CMK (cell line): ENCODE data around the gene SDR42E1.
"Not testable (repeated sequence)": the region's sequence is repeated elsewhere in the genome, so short reads cannot be mapped to it uniquely, and the experiment has no call there.

ENCODE experiments used
- DNase-seq: peaks from one replicate; pipeline ENCODE4 v3.0.0-alpha.2; 2010; ENCODE audit warnings: low read depth

Gene SDR42E1

DNA sequence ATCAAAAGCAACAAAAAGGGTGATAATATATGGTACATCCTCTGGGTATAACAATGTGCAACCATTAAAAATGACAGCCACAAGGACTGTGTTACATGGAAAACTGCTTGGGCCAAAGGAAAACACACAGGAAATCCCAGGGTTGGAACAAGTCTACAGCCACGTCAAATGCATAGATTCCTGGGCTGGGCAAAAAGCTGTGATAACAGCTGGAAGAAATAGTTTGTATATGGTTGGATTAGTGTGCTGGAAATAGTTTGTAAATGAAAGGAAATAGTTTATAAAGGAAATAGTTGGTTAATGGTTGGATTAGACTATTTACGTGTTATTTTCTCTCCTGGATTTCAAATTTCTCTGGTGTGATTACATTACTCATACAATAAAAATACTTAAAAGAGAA is 26.4 kb upstream of the SDR42E1 start:
- no peak for DNase-seq

DNA sequence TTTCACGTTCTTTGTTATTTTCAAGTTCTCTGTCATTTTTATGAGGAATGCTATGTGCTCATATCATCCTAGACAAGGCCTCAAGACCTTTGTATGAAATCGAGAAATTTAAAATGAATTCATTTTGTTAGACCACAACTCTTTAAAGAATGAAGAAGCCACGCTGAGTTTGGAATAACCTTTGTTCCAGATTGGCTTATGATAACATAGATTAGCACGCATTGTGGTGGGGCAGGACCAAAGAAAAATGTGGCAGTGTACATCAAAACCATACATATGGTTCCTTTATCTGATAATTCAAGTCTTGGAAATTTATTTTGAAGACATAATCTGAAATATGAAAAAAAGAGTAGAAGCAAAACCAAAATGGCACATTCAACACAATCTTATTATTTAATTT is 26.0 kb upstream of the SDR42E1 start:
- no peak for DNase-seq

DNA sequence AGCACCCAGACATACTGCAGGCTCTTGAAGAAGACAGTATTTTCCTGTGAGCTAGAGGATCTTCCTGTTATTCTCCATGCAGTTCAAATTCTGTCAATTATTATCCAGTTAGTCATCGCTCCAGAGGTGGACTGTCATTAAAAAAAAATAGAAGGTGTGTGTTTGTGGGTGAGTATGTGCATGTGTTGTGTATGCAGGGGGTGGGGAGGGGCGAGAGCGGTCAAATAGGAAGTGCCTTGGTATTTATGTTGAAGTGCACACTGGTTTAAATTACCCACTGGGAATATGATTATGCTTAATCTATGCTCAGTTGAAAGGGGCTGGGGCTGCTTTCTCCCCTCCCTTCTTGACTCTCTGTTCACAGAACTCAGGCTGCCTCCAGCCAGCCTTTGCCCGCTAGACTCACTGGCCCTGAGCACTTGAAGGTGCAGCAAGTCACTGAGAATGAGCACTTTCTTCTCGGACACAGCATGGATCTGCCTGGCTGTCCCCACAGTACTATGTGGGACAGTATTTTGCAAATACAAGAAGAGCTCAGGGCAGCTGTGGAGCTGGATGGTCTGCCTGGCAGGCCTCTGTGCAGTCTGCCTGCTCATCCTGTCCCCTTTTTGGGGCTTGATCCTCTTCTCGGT is 23.8 kb upstream of the SDR42E1 start, which contains the start of gene HSD17B2:
TSS of gene HSD17B2 (plus strand) at position 273 of the 632 bp plus-strand sequence. CDS start at position 445, 172 bp downstream.
- DNase-seq = no peak

DNA sequence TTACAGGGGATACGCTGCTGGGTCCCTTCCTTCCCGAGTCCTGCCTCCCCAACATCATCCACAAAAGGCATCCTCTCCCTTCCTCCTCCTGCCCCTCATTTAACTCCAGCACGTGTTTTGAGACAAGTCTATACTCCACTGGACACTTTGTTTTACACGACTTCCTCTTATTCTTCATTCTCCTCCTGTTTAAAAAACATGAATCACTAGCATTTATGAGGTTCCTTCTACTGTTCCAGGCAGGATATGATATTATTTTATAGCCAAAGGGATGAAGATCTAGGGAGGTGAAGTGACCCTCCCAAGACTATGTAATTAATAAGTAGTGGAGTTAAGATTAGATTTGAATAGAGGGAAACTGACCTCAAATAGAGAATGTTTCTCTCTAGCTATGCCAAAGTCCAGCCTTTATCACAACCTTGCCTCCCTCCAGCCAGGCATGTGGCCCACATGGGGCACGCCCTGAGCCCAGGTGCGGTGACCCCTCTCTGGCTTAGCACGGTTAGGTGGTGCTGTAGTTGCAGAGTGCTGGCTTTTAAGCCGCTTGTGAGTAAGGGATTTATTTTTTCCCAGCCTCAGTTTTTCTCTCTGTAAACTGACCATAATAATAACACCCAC is 22.5 kb upstream of the SDR42E1 start:
- DNase-seq = no peak

DNA sequence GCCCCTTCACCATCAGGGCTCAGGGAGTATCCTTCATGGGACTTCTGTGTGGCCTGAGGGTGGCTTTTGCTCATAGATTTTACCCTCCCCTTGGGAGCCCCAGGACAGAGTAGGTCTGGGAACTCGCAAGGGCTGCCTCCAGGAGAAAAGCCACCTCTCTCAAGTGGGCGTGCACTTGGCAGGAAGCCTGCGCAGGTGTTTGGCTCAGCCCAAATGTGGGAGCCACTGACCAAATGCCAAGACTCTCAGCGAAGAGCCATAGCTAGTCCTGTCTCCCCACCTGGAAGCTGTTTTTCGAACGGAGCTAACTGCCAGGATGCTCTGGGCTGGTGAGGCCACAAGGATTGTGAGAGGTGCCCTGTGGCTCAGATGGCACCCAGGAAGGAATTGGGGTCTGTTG is 21.7 kb upstream of the SDR42E1 start:
- DNase-seq = no peak

DNA sequence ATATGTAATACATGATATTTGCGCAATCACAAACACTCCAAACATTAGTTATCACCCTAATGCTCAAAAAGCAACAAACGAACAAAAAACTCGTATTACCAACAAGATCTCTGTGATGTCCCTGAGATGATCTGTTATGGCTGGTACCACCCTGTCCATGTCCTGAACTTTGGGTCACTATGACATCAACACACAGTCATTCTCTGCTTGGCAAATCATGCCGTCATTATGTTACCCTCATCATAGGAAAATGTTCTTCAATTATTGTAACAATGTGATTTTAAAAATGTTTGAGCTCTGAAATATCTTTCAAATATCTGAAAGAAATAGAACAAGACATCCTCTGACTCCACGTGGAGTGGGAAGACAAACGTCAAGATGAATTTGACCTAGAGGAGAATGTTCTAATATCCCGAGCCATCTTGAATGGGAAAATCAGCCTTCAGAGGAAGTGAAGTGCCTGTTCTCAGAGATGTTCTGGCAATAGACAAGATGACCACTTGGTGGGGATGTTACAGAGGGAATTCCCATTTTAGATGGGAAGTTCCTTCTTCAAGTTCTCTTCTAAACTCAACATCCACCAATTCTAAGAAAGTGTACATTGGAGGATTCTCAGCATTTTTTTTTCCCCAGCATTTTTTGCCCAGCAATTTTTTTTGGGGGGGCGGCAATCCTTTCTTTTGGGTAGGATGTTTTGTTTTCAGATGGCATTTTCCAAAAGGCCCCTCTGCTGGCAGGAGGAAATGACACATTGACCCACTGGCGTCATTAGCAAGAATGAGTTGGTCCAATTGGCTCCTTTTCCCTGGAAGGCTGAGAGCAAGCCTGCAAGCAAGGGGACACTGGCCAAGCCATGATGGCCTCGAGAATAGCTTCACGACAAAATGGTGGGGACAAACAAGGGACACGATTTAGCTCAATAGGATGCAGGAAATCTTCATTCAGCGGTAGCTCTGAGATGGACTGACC is 20.1 kb upstream of the SDR42E1 start:
- DNase-seq = no peak

DNA sequence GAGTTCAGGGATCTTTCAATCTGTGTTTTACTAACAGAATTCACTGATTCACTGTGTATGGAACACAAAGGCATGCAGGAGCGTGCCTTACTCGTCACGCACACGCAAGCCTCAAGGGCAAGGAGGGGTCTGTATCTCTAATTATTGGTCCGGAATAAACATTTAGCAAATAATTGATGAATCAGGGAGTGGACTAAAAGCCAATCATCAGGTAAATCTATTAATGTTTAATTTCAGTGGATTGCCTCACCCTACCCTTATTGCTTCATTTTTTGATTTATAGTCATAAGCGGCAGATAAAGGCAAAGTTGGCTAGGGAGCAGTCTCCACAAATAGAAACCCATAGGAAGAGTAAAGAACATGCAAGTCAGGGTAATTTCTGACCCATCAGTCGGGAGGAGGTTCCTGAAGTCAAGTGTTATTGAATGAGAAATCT is 16.4 kb upstream of the SDR42E1 start:
- DNase-seq = no peak

DNA sequence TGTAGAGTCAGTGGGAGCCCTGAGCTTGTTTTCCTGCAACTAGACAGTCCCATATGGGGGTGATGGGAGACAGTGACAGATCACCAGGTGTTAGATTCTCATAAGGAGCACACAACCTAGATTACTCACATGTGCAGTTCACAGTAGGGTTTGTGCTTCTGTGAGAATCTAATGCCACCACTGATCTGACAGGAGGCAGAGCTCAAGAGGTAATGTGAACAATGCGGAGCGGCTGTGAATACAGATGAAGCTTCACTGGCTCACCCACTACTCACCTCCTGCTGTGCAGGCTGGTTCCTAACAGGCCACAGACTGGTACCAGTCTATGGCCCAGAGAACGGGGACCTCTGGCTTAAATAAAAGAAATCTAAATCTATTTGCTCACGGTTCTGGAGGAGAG is 13.6 kb upstream of the SDR42E1 start:
- DNase-seq = no peak

DNA sequence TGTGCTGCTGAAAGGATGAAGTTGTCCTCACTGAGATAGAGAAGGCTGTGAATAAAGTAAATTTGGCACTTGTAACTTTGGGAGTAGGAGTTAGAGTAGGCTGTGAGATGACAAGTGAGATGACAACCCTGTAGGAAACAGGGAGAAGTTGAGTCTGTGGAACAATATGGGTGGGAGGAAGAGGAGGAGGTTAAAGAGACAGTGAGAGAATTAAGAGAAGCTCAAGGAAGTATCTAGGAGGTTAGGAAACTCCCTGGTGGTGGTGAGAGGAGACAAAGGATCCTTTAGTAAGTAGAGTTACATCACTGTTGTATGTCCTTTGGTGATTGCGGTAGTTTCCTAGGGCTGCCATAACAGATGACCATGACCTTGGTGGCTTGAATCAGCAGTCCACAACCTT is 13.0 kb upstream of the SDR42E1 start:
- DNase-seq = no peak

DNA sequence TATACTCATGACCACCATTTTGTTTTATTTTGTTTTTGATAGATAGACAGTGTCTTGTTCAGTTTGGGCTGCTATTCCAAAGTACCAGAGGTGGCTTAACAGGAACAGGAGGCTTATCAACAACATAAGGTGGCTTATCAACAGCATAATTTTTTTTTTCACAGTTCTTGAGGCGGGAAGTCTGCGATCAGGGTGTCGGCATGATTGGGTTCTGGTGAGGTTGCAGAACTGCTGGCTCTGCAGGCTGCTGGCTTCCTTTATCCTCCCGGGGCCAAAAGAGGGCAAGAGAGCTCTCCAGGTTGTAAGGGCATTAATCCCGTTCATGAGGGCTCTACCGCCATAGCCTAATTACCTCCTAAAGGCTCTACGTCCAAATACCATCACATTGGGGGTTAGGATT is 11.9 kb upstream of the SDR42E1 start:
- no peak for DNase-seq

DNA sequence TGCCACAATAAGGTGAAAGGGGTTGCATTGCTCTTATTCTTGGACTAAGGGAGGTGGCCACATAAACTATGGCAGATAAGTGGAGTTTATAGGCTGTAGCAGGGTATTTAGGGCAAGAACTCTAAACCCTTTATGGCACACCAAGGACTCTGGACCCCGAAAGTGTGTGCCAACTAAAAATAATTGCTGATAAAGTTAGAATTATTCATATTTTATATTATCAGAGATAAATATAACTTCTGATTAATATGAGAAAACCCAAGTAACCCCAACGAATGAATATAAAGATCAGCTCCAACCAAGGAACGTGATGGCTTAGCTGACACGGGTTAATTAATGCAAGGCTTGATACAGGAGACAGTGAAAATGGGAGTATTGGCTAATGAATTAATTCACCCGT is 8.8 kb upstream of the SDR42E1 start:
- no peak for DNase-seq

DNA sequence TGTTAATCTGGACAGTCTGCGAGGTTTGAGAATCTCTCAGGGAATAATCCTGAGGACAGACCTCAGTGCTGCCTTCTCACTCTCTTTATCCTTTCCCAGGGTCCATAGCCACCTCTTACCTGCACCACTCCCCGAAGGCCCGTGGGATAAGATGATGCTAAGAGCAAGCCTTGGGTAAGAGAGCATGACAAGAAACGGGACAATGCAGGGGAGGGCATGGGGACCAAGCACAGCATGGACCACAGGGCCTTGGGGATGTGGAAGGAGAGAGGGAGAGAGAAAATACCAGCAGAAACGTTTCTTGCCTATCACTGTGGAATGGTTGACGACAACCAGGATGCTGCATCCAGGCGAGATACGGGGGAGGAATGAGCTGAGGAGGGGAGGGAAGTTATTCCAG is 8.3 kb upstream of the SDR42E1 start:
- no peak for DNase-seq

DNA sequence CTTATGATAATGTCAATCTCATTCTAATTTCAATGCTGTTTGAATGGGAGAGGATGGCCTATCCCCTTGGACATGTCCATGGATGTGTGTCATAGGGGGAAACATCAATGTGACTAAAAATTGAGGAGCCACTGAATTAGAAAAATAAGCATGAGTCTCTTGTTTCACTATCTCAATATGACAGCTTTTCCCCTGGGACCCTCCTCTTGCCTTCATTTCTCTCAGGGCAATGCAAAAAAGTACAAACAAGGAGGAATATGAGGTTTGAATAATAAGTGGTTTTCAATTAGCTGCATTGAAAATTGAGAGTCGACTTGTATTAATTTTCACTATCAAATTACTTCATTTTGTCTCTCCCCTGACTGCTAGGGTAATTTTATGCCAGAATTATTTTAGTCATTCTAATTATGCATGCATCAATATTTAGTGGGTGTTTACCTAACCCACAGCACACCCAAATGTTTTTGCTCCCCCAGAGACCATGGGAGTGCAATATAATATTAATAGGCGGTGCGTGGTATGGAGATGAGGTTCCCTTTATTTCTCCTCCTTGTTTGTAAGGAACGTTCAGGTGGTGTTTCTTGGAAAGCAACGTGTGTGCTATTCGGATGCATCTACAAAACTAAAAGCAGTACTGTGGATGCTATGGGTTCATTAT is 6.8 kb upstream of the SDR42E1 start:
- DNase-seq = no peak

DNA sequence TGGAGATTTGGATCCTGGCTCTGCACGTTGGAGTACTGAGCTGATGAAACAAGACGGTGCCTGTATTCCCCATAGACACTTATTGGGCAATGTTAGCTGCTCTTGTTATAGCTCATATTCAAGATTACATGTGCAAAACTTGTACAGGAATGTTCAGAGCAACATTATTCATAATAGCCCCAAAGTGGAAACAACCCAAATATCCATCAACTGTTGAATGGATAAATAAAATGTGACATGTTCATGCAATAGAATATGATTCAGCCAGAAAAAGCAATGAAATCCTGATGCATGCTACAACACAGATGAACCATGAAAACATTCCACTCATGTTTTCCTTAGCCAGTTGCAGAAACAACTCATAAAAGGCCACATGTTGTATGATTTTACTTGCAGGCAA is 5.7 kb upstream of the SDR42E1 start:
- no peak for DNase-seq

DNA sequence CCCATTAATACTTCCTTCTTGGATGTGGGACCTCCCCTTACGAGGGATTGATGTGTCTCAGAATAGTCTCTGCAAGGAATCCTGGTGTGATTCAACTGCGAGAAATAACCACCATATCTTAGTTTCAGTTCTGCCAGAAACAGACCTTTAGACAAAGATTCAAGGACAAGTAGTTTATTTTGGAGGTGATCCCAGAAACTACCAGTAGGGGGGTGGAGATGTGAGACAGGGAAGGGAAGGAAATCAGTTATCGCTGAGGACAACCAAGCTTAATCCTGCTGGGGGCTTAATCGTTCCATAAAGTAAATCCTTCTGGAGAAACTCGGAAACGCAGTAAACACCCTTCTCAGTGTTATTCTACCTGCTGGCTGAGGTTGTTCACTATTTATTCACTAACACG is 5.0 kb upstream of the SDR42E1 start:
- peak; percentile 7 for DNase-seq

DNA sequence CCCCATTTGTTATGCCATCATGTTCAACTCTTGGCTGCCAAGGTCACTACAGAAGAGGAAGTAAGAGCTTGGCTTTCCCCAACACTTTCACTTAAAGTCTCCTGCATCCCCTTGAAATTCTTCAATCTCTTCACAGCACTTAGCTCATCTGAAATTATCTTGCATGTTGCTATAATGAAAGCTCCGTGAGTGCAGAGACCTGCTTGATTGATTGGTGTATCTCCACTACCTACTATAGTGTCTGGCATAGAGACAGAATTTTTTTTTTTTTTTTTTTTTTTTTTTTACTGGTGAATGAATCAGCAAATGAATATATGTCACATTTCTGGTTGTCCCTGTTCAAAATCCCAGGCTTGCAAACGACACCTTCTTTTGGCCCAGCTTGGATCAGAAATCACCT is 1.9 kb upstream of the SDR42E1 start:
- DNase-seq = no peak

DNA sequence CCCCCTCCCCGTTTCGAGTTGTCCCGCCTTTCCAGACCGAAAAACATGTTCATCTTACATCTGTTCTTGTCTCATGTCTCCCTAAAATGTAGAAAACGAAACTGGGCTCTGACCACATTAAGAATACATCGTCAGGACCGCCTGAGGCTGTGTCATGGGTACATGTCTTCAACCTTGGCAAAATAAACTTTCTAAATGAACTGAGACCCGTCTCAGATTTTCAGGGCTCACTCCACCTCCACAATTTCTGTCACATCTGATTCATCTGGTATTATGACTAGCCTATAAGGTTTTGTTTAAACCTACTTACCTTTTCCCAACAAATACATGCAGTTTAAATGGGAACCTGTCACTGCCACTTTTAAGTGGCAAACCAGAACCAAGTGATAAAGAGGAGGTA is 621 bp downstream of the SDR42E1 start:
- DNase-seq = no peak

DNA sequence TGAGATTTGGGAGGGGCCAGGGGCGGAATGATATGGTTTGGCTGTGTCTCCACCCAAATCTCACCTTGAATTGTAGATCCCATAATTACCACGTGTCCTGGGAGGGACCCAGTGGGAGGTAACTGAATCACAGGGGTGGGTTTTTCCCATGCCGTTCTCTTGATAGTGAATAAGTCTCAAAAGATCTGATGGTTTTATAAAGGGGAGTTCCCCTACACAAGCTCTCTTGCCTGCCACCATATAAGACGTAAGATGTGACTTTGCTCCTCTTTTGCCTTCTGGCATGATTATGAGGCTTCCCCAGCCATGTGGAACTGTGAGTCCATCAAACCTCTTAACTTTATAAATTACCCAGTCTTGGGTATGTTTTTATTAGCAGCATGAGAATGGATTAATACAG is 1.5 kb downstream of the SDR42E1 start:
- DNase-seq = not testable (repeated sequence)

DNA sequence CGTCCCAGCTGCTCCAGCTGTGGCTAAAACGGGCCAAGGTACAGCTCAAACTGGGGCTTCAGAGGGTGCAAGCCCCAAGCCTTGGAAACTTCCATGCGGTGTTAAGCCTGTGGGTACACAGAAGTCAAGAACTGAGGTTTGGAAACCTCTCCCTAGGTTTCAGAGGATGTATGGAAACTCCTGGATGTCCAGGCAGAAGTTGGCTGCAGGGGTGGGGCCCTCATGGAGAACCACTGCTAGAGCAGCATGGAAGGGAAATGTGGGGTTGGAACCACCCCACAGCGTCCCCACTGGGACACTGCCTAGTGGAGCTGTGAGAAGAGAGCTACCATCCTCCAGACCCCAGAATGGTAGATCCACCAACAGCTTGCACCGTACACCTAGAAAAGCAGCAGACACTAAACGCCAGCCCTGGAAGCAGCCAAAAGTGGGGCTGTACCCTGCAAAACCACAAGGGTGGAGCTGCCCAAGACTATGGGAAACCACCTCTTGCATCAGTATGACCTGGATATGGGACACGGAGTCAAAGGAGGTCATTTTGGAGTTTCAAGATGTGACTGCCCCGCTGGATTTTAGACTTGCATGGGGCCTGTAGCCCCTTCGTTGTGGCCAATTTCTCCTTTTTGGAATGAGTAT is 2.2 kb downstream of the SDR42E1 start:
- DNase-seq = no peak

DNA sequence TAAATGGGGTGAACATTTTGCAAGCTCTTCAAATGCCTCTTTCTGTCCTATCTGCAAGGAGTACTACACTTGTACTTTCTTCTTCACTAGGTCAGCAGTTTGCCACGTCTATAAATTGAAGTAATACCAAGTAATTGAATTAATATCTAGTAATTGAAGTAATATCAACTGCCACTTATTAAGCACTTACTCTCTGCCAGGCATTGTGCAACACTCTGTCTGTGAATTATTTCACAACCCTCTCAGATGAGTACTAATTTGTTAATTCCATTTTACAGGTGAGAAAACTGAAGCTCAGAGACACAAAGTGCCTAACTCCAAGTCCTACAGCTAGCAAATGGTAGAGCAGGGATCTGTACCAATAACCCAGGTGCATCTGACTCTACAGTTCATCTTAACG is 4.1 kb downstream of the SDR42E1 start:
- no peak for DNase-seq

DNA sequence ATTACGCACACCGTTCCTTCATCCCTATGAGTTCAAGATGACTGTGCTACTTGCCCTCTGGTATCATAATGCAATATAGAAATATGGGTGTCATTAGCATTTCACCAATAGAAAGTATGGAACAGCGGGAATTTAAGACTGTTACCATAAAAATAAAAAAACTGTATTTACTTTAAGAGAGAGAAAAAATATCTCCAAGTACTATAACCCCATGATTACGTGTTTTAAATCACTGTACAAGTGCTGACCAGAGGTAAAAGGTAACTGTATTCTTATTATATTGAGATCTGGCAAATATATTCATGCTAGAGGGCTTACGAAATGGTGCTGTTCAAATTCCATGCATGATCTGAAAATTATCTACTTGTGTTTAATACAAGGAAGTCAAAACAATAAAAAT is 5.2 kb downstream of the SDR42E1 start:
- DNase-seq = no peak
